Measurements from ENCODE around the gene TGFB2.

TGFB2 gene

DNA sequence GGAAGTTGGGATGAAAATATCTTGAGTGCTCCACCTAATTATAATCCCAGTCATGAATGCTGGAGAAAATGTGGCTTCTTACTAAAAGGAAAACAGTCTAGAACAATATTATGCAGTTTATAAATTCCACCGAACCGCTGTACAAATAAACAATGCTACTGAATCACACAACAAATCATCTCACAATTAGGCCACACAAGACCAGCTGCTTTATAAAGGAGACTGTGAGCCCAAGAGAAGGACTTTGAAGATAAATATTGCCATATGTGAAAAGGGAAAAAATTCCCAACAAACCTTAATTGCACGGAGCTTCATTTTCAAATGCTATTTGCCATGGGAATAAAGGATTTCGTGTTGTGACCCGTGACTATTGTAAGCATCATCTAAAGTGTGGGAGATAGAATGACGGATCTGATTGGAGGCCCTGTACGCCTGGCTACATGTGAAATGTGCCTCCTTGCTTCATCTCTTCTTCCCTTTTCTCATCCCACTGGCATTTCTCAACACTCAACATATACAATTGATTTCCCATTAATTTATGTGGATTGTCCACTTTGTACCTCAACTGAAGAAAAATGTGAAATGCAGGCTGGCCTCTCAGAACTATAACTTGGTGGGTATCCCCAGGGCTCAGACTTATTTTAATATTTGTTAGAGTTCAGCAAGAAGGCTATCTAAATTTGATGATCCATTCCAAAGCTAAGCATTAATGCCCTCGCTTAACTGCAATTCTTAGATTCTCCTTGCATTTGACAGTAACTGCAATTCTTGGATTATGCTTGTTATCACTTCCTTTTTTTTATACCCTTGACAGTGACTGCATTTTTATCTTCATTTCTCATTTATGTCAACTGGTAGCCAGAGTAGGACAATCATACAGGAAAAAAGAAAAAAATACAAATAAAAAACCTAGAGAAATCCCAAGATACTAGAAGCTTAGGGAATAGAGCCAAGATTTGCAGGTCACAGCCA lies 122.3 kb downstream of the TGFB2 start:
- DNase-seq, result no peak
- in situ Hi-C loops (cut with HindIII; ENCODE audit: low pct_ligation_motif_present, low pct_unique_long_range_greater_than_20kb, low sequenced_read_pairs), result no loop called here

DNA sequence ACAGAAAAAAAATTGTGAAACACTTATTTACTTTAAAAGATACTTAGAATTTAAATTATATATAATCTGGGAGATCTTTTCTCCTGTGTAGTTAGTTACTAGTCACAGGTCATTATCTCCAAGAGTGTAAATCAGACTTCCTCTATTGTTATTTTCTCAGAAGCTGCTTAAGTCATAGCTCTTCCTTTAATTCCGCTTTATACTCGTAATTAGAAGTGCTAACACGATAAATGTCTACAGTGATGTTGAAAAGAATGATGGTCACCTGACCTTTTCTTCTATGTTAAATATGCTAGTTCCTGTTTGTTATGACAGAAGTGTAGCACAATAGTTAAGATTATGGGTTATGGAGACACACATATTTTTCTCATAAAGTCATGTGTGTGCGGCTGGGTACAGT lies 123.6 kb downstream of the TGFB2 start:
- DNase-seq, result no peak
- in situ Hi-C loops (cut with HindIII; ENCODE audit: low pct_ligation_motif_present, low pct_unique_long_range_greater_than_20kb, low sequenced_read_pairs), result no loop called here

DNA sequence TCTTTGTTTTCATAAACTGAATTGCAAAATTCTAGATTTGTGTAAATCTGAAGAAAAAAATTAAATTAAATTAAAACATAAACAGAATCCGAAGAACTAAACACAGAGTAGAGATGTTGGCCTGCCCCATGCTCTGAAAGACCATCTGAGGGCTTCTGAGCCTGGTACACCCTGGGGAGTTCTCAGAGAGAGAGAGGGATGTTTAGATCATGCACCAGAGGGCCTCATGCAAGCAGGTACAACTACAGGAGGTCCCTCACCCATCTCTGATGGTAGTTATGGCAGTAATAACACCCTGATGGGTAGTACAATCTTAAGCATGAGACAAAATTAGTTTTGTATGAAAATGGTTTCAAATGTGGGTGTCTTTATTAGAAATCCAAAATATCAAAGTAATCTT lies 127.7 kb downstream of the TGFB2 start:
- DNase-seq, result no peak
- in situ Hi-C loops (cut with HindIII; ENCODE audit: low pct_ligation_motif_present, low pct_unique_long_range_greater_than_20kb, low sequenced_read_pairs), result no loop called here

DNA sequence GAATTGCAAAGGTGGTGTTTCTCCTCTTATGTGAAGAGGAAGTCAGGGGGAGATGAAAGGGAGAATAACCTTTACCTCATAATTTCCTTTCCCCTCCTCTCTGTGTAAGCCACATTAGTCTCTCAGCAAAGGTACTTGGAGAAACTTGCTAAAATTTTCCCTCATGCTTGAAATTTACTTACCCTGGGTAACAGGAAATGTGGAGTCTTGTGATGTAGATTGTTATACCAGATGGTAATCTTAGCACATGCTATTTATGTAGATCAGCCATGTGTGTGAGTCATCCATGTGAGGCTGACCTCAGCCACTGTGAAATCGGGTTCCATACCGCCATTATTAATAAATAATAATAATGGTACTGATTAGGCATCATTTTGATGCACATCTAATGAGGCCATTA lies 128.4 kb downstream of the TGFB2 start:
- no peak for DNase-seq
- in situ Hi-C loops (cut with HindIII; ENCODE audit: low pct_ligation_motif_present, low pct_unique_long_range_greater_than_20kb, low sequenced_read_pairs), result no loop called here

DNA sequence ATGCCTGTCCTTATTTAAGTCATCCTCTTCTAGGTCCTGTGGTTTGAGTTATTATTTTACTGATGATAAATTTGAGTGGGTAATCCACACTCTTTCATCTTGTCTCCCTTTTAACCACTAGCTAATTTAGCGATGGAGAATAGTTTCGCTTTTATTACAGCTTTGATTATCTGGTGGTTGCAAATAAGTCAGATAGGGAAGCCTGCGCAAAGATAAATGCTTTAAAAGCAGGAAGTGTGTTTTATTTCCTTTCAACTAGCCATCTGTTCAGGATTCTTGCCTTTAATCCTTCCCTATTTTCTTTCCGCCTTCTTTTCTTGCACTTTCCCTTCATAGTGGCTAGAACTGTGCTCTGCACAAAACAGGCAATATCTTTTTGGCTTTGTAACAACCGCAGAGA lies 129.0 kb downstream of the TGFB2 start:
- in situ Hi-C loops (cut with HindIII; ENCODE audit: low pct_ligation_motif_present, low pct_unique_long_range_greater_than_20kb, low sequenced_read_pairs), result no loop called here

DNA sequence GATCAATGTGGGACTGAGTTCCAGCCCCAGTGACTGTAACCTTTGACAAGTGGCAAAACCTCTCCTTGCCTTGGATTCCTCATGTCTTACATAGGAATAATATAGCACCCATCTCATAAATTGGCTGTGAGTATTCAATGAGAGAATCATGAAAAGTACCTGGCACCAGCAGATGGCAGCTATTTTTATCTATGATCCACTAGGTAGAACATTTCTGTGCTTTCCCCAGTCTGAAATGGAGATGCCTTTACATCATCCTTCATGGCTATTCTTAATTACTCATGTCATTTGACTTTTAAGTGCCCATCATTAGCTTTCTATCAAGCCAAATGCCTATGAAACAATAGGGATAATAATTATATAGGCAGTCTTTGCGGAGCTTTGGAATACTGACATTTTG lies 130.1 kb downstream of the TGFB2 start:
- in situ Hi-C loops (cut with HindIII; ENCODE audit: low pct_ligation_motif_present, low pct_unique_long_range_greater_than_20kb, low sequenced_read_pairs), result loop anchor here (25.0 kb wide), 1 partner anchor 187 kb away; no protein-coding TSS in a partner anchor
- peak; percentile 21 for DNase-seq

More for the DNA sequence above, 129.0 kb downstream of the TGFB2 start:
- no peak for DNase-seq

DNA sequence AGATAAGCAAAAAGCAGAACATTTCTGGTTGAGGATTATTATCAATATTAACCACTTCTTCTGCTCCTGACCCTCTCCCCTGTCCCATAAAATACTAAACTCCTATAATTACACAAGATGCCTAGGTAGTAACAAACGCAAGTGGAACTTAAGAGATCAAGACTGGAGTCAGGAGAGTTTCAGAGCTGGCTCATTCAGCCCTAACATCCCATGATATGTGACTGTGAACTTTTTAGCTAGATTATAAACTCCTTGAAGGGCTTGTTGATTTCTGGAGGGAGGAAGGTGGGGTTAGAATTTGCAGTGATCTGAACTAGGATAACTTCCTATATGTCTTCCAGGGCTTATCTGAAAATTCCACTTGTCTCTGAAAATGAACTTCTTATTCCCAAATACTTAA lies 130.6 kb downstream of the TGFB2 start:
- in situ Hi-C loops (cut with HindIII; ENCODE audit: low pct_ligation_motif_present, low pct_unique_long_range_greater_than_20kb, low sequenced_read_pairs), result loop anchor here (25.0 kb wide), 1 partner anchor 187 kb away; no protein-coding TSS in a partner anchor

DNA sequence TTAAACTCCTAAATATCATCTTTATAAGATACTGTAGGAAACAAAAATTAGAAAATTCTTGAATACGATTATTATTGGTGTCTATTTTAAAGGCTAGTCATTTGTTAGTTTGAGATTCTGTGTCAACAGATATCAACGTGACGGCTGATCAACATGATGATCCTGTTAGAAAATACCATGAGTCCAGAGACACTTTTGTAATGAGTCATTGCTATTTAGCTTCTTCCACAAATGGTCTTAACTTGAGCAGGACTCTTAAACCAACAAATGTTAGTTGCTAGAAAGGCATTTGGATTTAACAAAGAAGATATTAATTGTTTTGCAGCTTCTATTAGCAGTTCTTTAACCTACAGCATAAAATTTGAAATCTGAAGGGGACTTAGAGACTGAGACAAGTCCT lies 131.2 kb downstream of the TGFB2 start:
- in situ Hi-C loops (cut with HindIII; ENCODE audit: low pct_ligation_motif_present, low pct_unique_long_range_greater_than_20kb, low sequenced_read_pairs), result loop anchor here (25.0 kb wide), 1 partner anchor 186 kb away; no protein-coding TSS in a partner anchor
- DNase-seq, result peak; percentile 65

More for the DNA sequence above, 130.6 kb downstream of the TGFB2 start:
- no peak for DNase-seq

DNA sequence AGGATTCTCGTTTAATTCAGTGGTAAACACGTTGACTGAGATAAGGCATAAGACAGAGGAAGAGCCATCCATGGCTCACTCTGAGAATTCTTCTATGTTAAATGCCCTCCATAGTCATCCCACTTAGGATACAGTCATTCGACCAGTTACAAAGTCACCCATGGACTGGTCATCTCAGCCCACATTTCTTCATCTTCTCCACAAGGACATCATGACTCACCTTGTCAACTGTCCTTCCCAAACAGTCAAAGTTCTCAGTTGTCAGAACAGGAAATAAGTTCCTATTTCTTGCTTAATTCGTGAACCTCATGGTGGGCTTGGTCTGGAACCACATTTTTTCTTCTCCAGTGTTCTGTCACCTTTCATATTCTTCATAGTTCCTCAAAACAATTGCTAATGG lies 133.2 kb downstream of the TGFB2 start:
- no peak for DNase-seq
- in situ Hi-C loops (cut with HindIII; ENCODE audit: low pct_ligation_motif_present, low pct_unique_long_range_greater_than_20kb, low sequenced_read_pairs), result loop anchor here (25.0 kb wide), 1 partner anchor 184 kb away; no protein-coding TSS in a partner anchor

DNA sequence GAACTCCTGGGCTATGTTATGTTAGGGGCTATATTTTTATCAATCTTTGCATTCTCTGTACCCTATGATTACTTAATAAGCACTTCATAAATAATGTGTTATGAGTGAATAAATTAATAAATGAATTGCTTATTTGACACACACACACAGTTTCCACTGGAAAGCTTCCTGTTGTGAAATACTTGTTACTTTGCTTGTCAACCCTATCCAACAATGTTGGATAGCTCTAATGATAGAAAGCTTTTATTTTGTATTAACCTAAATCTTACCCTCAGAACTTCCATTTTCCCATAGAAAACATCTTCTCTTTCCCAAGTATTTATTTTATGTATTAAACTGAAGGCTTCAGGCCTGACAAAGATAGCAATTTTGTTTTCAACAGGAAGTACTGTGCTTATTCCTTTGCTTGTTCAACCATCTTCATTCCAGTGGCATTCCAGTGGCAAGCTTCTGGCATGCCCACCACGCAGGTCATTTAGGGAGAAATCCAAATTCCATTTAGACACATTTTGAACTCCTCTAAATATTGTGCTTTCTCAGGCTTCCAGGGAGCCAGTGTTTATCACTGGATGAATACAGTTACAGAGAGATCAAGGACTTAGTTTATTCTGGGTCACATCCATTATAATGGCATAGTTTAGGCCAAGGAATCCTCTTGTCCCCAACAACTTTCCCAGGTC lies 134.4 kb downstream of the TGFB2 start:
- DNase-seq, result peak; percentile 66

DNA sequence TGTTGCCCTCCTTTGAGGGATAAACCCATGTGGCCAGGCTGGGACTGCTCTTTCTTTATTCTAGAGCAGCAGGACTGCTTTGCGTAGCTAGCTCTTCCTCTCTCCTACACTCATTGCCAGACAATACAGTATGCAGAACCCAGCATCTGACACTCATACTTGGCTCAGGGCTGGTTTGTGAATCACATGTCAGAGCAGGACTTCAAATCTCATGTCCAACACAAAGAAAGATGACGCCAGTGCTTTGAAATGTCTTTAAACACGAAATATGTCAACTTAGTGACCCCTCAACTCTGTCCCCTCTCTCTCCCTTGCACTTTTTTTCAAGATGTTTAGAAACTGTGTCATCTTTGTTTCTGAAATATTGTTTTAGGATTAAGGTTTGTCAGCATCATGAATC lies 135.0 kb downstream of the TGFB2 start:
- no peak for DNase-seq

More for the DNA sequence above, 134.4 kb downstream of the TGFB2 start:
- in situ Hi-C loops (cut with HindIII; ENCODE audit: low pct_ligation_motif_present, low pct_unique_long_range_greater_than_20kb, low sequenced_read_pairs), result loop anchor here (25.0 kb wide), 1 partner anchor 183 kb away; no protein-coding TSS in a partner anchor

DNA sequence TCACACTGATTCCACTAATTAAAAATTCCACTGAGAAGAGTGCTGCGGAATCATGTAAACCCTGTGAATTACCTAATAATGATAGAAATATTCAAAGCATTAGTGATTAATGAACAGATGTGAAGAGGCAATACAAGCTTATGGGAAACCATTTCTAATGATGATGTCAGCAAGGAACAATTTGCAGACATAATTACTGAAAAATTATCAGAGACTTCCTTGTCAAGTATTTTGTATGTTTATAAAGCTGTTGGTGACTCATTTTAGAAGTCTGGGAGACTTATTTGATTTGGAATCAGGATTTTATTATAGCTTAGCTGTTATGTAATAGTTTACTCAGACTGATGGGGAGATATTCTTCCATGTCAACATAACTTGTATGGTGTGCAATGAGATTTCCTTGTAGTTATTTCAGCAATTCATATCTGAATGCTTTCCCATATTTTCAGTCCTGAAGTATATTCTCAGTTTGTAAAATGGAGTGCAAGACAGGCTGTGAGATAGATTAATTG lies 135.5 kb downstream of the TGFB2 start:
- in situ Hi-C loops (cut with HindIII; ENCODE audit: low pct_ligation_motif_present, low pct_unique_long_range_greater_than_20kb, low sequenced_read_pairs), result loop anchor here (25.0 kb wide), 1 partner anchor 182 kb away; no protein-coding TSS in a partner anchor
- DNase-seq, result no peak

More for the DNA sequence above, 135.0 kb downstream of the TGFB2 start:
- in situ Hi-C loops (cut with HindIII; ENCODE audit: low pct_ligation_motif_present, low pct_unique_long_range_greater_than_20kb, low sequenced_read_pairs), result loop anchor here (25.0 kb wide), 1 partner anchor 182 kb away; no protein-coding TSS in a partner anchor

DNA sequence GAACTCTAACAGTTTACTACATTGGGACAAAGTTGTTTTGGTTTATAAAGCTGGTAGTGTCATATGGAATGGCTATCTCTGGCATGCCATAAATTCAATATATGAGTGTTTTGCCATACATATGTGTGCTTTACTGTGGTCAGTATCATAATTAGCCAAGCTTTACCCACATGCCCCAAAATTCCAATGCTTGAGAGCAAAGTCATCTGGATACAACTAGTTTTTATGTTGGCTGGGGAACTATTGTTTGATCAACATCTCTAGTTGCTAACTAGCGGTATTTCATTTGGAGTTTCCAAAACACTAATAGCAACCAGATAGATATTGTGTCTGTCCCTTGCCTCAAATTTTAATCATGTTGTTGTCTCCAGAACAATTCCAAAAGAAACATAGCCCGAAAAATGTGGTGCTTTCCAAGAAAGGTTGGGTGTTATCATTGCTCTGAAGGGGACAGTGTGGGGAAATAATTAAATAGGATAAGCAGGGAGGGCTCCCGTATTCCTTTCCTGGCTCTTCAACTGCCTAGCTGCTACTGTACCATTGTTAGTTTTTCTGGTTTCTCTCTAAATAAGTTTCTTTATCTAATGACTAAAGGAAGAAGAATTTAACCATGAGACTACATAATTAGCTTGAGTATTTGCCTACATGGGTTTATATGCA lies 136.1 kb downstream of the TGFB2 start:
- no peak for DNase-seq
- in situ Hi-C loops (cut with HindIII; ENCODE audit: low pct_ligation_motif_present, low pct_unique_long_range_greater_than_20kb, low sequenced_read_pairs), result loop anchor here (25.0 kb wide), 1 partner anchor 181 kb away; no protein-coding TSS in a partner anchor

DNA sequence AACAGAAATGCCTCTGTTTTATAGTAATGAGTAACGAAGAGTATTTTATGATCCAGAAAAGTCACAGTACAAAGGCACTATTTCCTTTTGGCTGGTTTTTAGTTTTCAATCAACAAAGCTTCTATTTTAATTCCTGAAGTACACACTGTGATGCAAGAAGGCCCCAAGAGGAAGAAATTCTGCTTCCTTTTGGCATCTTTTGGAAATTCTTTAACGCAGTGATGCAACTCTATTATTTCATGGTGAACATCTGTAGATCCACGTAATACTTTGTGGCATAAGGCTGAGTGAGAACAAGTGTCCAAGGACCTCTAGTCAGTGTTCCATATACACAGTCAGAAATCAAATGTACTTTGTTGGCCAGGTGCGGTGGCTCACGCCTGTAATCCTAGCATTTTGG lies 137.5 kb downstream of the TGFB2 start:
- no peak for DNase-seq
- in situ Hi-C loops (cut with HindIII; ENCODE audit: low pct_ligation_motif_present, low pct_unique_long_range_greater_than_20kb, low sequenced_read_pairs), result loop anchor here (25.0 kb wide), 1 partner anchor 180 kb away; no protein-coding TSS in a partner anchor

DNA sequence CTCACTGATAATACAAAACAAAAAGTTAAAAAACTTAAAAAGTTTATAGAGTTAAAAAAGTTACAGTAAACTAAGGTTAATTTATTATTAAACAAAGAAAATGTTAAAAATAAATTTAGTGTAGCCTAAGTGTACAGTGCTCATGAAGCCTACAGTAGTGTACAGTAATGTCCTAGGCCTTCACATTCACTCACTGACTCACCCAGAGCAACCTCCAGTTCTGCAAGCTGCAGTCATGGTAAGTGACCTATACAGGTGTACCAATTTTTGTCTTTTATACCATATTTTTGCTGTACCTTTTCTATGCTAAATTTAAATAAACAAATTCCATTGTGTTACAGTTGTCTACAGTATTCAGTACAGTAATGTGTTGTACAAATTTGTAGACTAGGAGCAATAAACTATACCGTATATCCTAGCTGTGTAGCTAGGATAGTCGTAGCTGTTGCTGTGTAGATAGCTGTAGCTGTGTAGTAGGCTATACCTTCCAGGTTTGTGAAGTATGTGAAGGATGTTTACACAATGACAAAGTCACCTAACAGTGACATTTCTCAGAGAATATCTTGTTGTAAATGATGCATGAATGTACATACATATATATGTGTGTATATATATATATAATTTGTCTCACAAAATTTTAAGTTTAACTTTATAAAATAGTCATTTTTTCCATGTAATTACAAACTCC lies 140.2 kb downstream of the TGFB2 start:
- in situ Hi-C loops (cut with HindIII; ENCODE audit: low pct_ligation_motif_present, low pct_unique_long_range_greater_than_20kb, low sequenced_read_pairs), result loop anchor here (25.0 kb wide), 1 partner anchor 177 kb away; no protein-coding TSS in a partner anchor
- peak; percentile 29 for DNase-seq

DNA sequence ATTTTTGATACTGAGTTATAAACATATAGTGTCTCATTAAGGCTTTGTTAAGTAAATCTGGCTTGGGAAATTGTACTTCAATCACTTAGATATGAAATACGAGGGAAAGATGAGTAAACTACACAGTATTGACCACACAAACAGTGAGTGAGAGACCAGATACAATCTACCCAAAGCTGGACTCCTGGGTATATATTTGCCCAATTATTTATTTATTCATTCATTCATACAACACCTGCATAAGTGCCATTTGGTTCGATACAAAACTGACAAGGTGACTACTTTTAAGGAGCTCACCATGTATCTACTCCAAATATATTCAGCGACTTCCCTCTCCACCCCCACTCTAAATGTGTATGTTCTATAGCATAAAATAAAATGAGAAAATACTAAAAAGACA lies 143.4 kb downstream of the TGFB2 start:
- in situ Hi-C loops (cut with HindIII; ENCODE audit: low pct_ligation_motif_present, low pct_unique_long_range_greater_than_20kb, low sequenced_read_pairs), result loop anchor here (25.0 kb wide), 1 partner anchor 174 kb away; no protein-coding TSS in a partner anchor
- no peak for DNase-seq

DNA sequence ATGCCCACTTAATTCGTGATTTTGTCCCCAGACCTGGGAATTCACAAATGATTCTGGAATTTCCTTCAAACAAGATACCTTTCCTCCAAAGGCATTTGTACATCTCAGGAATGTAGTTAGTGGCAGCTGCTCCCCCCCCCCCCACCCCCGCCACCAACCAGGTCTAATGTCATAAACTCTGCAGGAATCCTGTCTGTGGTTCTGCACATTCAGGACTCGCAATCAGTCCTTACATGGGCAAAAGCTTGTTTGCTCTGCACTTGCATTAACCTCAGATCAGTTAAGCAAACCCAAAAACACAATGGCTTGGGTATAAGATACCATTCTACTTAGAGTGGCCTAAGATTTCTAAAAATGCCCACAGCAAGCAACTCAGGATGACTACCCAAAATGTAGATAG lies 143.8 kb downstream of the TGFB2 start:
- peak; percentile 72 for DNase-seq
- in situ Hi-C loops (cut with HindIII; ENCODE audit: low pct_ligation_motif_present, low pct_unique_long_range_greater_than_20kb, low sequenced_read_pairs), result loop anchor here (25.0 kb wide), 1 partner anchor 173 kb away; no protein-coding TSS in a partner anchor
